GM23338 (cell line): Measurements from ENCODE around the gene SLC6A13.

Experiments used
- CREB1 ChIP-seq: fragments of 250-450 bp; sonication (Bioruptor Pico); IDR thresholded peaks from 2 replicates; pipeline ENCODE4 v1.5.0; 2020; ENCODE audit warnings: low read depth, mild to moderate bottlenecking, moderate library complexity
- EZH2 ChIP-seq: fragments of 200-600 bp; sonication (generic); IDR thresholded peaks from one replicate; pipeline ENCODE4 v1.8.0; 2017; ENCODE audit warnings: antibody characterized with exemption, mild to moderate bottlenecking, low read depth; ENCODE audit not compliant: unreplicated experiment
- EZH2phosphoT487 ChIP-seq: fragments of 200-600 bp; sonication (generic); IDR thresholded peaks from one replicate; pipeline ENCODE4 v1.8.1; 2018; ENCODE audit warnings: antibody characterized with exemption; ENCODE audit not compliant: unreplicated experiment
- JUNB ChIP-seq: IDR thresholded peaks from one replicate; pipeline ENCODE4 v1.6.1; 2016; ENCODE audit warnings: antibody characterized with exemption; ENCODE audit not compliant: unreplicated experiment
- NANOG ChIP-seq: IDR thresholded peaks from 2 replicates; pipeline ENCODE4 v1.6.1; 2016; ENCODE audit warnings: antibody characterized with exemption, borderline replicate concordance
- POLR2AphosphoS5 ChIP-seq: IDR thresholded peaks from 2 replicates; pipeline ENCODE4 v1.6.1; 2016; ENCODE audit warnings: antibody characterized with exemption, low read depth
- STAT1 ChIP-seq: IDR thresholded peaks from one replicate; pipeline ENCODE4 v1.6.1; 2016; ENCODE audit warnings: antibody characterized with exemption; ENCODE audit not compliant: unreplicated experiment
- TF ChIP-seq, protein P1 (sequence below), 2 experiments: fragments of 200-600 bp in 1 of 2; sonication (generic) in 1 of 2; conservative IDR thresholded peaks; 2 replicates each; pipeline versions ENCODE4 v1.5.1 to v1.6.1; 2016 to 2017; ENCODE audit warnings: antibody characterized with exemption in 2 of 2, low read depth in 2 of 2, mild to moderate bottlenecking in 2 of 2, moderate library complexity in 1 of 2
- TF ChIP-seq, protein P2 (sequence below): IDR thresholded peaks from one replicate; pipeline ENCODE4 v1.6.1; 2018; ENCODE audit warnings: antibody characterized with exemption; ENCODE audit not compliant: unreplicated experiment
- TF ChIP-seq, protein P3 (sequence below): fragments of 250-450 bp; sonication (Bioruptor Pico); IDR thresholded peaks from 2 replicates; pipeline ENCODE4 v1.5.0; 2020; ENCODE audit warnings: mild to moderate bottlenecking, moderate library complexity

DNA sequence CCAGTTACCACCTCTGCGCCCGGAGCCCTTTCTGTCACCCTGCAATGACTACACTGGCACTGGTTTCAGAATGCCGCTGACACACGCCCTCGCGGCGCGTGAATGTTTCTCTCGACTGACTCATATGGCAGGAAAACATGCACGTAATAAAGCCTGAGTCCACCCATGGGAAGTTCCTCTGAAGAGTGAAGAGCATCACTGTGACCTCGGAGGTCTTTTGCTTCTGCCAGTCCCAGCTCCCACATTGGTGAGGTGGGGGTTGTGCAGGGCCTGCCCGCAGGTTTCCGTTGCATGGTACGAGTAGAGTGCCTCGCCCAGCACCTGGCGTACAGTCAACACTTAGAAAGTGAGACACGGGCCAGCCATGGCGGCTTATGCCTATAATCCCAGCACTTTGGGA is 37.6 kb downstream of the SLC6A13 start:
- TF ChIP-seq, protein P1, sequence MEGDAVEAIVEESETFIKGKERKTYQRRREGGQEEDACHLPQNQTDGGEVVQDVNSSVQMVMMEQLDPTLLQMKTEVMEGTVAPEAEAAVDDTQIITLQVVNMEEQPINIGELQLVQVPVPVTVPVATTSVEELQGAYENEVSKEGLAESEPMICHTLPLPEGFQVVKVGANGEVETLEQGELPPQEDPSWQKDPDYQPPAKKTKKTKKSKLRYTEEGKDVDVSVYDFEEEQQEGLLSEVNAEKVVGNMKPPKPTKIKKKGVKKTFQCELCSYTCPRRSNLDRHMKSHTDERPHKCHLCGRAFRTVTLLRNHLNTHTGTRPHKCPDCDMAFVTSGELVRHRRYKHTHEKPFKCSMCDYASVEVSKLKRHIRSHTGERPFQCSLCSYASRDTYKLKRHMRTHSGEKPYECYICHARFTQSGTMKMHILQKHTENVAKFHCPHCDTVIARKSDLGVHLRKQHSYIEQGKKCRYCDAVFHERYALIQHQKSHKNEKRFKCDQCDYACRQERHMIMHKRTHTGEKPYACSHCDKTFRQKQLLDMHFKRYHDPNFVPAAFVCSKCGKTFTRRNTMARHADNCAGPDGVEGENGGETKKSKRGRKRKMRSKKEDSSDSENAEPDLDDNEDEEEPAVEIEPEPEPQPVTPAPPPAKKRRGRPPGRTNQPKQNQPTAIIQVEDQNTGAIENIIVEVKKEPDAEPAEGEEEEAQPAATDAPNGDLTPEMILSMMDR (conservative IDR thresholded peaks at IDR 0.05; ENCODE audit: low read depth in 2 of 2): no peak
- TF ChIP-seq EZH2 (no peak), POLR2AphosphoS5 (no peak), NANOG (no peak), CREB1 (CRISPR knock-in tag) (no peak), EZH2phosphoT487 (no peak), JUNB (no peak), STAT1 (no peak)
- TF ChIP-seq, protein P2, sequence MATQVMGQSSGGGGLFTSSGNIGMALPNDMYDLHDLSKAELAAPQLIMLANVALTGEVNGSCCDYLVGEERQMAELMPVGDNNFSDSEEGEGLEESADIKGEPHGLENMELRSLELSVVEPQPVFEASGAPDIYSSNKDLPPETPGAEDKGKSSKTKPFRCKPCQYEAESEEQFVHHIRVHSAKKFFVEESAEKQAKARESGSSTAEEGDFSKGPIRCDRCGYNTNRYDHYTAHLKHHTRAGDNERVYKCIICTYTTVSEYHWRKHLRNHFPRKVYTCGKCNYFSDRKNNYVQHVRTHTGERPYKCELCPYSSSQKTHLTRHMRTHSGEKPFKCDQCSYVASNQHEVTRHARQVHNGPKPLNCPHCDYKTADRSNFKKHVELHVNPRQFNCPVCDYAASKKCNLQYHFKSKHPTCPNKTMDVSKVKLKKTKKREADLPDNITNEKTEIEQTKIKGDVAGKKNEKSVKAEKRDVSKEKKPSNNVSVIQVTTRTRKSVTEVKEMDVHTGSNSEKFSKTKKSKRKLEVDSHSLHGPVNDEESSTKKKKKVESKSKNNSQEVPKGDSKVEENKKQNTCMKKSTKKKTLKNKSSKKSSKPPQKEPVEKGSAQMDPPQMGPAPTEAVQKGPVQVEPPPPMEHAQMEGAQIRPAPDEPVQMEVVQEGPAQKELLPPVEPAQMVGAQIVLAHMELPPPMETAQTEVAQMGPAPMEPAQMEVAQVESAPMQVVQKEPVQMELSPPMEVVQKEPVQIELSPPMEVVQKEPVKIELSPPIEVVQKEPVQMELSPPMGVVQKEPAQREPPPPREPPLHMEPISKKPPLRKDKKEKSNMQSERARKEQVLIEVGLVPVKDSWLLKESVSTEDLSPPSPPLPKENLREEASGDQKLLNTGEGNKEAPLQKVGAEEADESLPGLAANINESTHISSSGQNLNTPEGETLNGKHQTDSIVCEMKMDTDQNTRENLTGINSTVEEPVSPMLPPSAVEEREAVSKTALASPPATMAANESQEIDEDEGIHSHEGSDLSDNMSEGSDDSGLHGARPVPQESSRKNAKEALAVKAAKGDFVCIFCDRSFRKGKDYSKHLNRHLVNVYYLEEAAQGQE: no peak
- TF ChIP-seq, protein P3, sequence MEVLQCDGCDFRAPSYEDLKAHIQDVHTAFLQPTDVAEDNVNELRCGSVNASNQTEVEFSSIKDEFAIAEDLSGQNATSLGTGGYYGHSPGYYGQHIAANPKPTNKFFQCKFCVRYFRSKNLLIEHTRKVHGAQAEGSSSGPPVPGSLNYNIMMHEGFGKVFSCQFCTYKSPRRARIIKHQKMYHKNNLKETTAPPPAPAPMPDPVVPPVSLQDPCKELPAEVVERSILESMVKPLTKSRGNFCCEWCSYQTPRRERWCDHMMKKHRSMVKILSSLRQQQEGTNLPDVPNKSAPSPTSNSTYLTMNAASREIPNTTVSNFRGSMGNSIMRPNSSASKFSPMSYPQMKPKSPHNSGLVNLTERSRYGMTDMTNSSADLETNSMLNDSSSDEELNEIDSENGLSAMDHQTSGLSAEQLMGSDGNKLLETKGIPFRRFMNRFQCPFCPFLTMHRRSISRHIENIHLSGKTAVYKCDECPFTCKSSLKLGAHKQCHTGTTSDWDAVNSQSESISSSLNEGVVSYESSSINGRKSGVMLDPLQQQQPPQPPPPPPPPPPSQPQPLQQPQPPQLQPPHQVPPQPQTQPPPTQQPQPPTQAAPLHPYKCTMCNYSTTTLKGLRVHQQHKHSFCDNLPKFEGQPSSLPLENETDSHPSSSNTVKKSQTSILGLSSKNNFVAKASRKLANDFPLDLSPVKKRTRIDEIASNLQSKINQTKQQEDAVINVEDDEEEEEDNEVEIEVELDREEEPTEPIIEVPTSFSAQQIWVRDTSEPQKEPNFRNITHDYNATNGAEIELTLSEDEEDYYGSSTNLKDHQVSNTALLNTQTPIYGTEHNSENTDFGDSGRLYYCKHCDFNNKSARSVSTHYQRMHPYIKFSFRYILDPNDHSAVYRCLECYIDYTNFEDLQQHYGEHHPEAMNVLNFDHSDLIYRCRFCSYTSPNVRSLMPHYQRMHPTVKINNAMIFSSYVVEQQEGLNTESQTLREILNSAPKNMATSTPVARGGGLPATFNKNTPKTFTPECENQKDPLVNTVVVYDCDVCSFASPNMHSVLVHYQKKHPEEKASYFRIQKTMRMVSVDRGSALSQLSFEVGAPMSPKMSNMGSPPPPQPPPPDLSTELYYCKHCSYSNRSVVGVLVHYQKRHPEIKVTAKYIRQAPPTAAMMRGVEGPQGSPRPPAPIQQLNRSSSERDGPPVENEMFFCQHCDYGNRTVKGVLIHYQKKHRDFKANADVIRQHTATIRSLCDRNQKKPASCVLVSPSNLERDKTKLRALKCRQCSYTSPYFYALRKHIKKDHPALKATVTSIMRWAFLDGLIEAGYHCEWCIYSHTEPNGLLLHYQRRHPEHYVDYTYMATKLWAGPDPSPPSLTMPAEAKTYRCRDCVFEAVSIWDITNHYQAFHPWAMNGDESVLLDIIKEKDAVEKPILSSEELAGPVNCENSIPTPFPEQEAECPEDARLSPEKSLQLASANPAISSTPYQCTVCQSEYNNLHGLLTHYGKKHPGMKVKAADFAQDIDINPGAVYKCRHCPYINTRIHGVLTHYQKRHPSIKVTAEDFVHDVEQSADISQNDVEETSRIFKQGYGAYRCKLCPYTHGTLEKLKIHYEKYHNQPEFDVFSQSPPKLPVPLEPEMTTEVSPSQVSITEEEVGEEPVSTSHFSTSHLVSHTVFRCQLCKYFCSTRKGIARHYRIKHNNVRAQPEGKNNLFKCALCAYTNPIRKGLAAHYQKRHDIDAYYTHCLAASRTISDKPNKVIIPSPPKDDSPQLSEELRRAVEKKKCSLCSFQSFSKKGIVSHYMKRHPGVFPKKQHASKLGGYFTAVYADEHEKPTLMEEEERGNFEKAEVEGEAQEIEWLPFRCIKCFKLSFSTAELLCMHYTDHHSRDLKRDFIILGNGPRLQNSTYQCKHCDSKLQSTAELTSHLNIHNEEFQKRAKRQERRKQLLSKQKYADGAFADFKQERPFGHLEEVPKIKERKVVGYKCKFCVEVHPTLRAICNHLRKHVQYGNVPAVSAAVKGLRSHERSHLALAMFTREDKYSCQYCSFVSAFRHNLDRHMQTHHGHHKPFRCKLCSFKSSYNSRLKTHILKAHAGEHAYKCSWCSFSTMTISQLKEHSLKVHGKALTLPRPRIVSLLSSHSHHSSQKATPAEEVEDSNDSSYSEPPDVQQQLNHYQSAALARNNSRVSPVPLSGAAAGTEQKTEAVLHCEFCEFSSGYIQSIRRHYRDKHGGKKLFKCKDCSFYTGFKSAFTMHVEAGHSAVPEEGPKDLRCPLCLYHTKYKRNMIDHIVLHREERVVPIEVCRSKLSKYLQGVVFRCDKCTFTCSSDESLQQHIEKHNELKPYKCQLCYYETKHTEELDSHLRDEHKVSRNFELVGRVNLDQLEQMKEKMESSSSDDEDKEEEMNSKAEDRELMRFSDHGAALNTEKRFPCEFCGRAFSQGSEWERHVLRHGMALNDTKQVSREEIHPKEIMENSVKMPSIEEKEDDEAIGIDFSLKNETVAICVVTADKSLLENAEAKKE (CRISPR knock-in tag): no peak
